Renal cortical epithelial cell (primary cell): ENCODE measurements around the gene PROKR1. TPM values are rescaled to one million over a fixed set of nuclear protein-coding genes. Genes with fewer than 3 reads are reported as not detected.

Source experiments
- DNase-seq: peaks from one replicate; pipeline ENCODE4 v3.0.0-alpha.2; 2011; ENCODE audit warnings: low read depth
- total RNA-seq: library from RNA; depleted of rRNA; stranded (reverse); fragments of >200 nt; gene quantifications from 2 replicates; pipeline ENCODE4 v1.2.3, GENCODE V29; 2014

The PROKR1 gene
- total RNA-seq, 1 donor from 2014 or later = not detected

DNA sequence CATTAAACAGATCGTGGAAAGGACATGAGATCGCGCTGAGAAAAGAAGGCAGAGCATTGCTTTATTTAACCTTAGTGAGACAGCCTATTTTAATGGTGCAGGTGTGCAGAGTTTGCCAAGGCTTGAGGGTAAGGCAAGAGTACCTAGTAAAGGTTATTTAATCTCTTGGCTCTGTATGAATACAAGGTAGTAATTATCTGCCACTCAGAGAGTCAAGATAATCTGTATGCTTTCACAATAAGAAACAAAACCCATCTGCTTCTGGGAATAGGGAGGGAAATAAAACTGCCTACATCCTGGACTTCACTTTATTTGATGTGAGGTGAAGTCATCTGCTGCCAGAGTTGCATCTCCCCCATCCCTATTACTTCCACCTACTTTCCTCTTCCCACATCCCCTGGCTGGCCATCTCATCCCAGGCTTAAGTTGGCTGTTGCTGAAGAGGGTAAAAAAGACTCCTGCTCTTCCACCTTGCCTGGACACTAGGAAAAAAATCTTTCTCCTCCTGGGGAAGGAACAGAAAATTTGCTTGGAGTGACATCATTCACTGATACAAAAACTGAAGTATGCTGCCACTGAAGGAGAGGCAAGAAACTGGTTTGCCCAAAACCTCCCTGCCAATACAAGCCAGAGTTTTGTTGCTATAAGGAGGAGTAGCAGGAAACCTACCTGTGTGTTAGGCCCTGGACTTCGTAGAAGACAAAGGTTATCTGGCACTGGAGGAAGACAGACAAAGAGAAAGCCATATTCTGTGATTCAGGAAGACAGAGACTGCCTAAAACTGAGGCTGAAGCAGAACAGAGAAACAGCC is 55.4 kb downstream of the PROKR1 start:
- DNase-seq = no peak

DNA sequence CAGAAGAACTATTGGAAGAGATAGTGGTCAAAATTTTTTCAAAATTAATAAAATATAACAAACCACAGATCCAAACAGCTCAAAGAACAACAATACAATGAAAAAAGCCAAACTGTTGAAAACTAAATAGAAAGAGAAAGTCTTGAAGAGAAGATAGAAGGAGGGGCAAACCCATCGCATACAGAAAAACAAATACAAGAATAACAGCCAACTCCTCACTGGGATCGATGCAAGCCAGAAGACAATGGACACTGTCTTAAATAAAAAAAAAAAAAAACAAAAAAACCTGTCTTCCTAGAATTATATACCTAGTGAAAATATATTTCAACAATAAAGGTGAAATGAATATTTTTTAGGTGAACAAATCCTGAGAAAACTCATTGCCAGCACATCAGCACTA is 57.2 kb downstream of the PROKR1 start:
- DNase-seq = no peak

DNA sequence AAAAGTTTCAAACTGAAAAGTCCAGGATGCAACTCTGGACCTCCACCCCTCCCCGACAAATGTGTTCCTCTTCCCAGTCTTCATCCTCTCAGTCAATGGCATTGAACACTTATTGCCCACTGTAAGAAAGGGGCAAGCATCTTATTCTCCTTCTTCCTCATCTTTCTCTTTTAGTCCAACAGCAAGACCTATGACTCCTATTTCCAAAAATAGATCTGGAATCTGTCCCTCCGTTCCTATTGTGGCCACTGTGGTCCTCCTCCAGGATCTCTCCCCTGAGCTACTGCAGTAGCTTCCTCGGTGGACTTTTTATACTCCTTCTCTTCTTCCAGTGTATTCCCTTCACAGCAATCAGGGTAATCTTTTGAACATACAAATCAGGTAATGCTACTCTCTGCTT is 63.3 kb downstream of the PROKR1 start:
- no peak for DNase-seq

Other genes with a start within 250 kb of the PROKR1 start
- 0.17 and 0.75 TPM in 2 replicates for gene FBXO48, start 176.3 kb upstream of the PROKR1 start, total RNA-seq
- gene APLF, start 176.0 kb upstream of the PROKR1 start, total RNA-seq = 8.5 and 11.8 TPM in 2 replicates
- 0.35 and 1.2 TPM in 2 replicates for gene ARHGAP25, start 91.2 kb downstream of the PROKR1 start, total RNA-seq
- gene BMP10, start 227.8 kb downstream of the PROKR1 start, total RNA-seq = not detected in 2 replicates